Thyroid gland (tissue), 4 donors: ENCODE results near the gene MLNR.

Experiments
- CTCF ChIP-seq, 6 experiments: fragments of 200-600 bp in 3 of 6; fragments of 450-650 bp in 3 of 6; sonication (generic) in 3 of 6; IDR thresholded peaks; one replicate each; pipeline ENCODE4 v1.5.1; 2016 to 2019; ENCODE audit warnings: antibody characterized with exemption in 6 of 6, mild to moderate bottlenecking in 2 of 6, inconsistent platforms in 1 of 6, moderate library complexity in 1 of 6
- POLR2A ChIP-seq, 2 donors: fragments of 450-650 bp; IDR thresholded peaks; one replicate each; pipeline ENCODE4 v1.6.1; 2017; ENCODE audit warnings: antibody characterized with exemption in 2 of 2, mild to moderate bottlenecking in 2 of 2, moderate library complexity in 1 of 2

- TF ChIP-seq POLR2A (IDR thresholded peaks at IDR 0.05), result no peak
- no peak for TF ChIP-seq CTCF (IDR thresholded peaks at IDR 0.05)
Measured at GRCh38 chr13:49217962-49218492, 2.1 kb upstream of the MLNR start.
